ENCODE measurements around the gene COMP. TPM values are rescaled to one million over a fixed set of nuclear protein-coding genes. Genes with fewer than 3 reads are reported as not detected.

COMP gene
- total RNA-seq, 3 donors from 2014 or later (not counting 1 experiment from before 2014, with no cell fraction given) = not detected

DNA sequence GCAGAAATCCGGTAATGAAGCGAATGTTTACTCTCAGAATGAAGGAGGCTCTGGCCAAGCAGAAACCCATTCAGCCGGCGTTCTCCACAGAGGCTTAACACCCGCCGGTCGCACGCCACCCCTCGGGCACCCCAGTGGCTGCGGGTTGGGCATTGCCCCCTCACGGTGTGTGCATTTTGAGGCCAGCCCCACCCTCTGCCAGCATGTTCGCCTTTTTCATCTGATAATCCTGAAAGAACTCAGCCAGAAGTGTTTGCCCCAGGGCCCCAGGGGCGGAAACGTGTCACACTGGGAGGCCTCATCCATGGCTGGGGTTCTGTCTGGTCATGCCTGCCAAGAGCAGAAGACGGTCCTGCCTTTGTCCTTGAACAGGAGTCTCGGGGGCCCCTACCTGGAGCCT lies 34.2 kb downstream of the COMP start:
- H3K4me1 ChIP-seq (ENCODE audit: control insufficient read depth, insufficient read depth, low read length) = no peaks in the 10 kb centered on the region
- no peak for TF ChIP-seq CTCF (IDR thresholded peaks at IDR 0.05)
- DNase-seq (no peak), ATAC-seq (no peak)
- no peaks in the 10 kb centered on the region for H3K36me3 Mint-ChIP-seq
- WGBS (ENCODE audit: insufficient coverage) = 95% methylated on average over 16 of the region's 16 CpGs
- no peaks in the 10 kb centered on the region for H3K27me3 ChIP-seq (ENCODE audit: control insufficient read depth, insufficient read depth, low read length)
- H3K9me3 ChIP-seq (ENCODE audit: control insufficient read depth, insufficient read depth, low read length) = no peaks in the 10 kb centered on the region
- H3K27ac ChIP-seq (ENCODE audit: low read length) = no peak overlapping the region
- H3K27me3 Mint-ChIP-seq (ENCODE audit: low read depth in 2 of 2) = no peaks in the 10 kb centered on the region
- H3K27ac Mint-ChIP-seq = no peak overlapping the region
- no peaks in the 10 kb centered on the region for H3K9me3 Mint-ChIP-seq
- H3K4me1 Mint-ChIP-seq = no peaks in the 10 kb centered on the region
- no peak overlapping the region for H3K4me3 ChIP-seq (ENCODE audit: low read length)
- H3K36me3 ChIP-seq (ENCODE audit: control insufficient read depth, insufficient read depth, low read length) = peaks cover 8% of the 10 kb centered on the region
- H3K4me3 Mint-ChIP-seq = no peak overlapping the region
- intact Hi-C loops (cut with micrococcal nuclease) = no loop called here

GRCh38 chr19:18754501-18754900 lies 36.6 kb downstream of the COMP start:
- H3K27ac ChIP-seq (ENCODE audit: low read length) = no peak overlapping the region
- Mint-ChIP-seq H3K27me3 (ENCODE audit: low read depth in 2 of 2) (no peaks in the 10 kb centered on the region), H3K4me3 (no peak overlapping the region), H3K4me1 (no peaks in the 10 kb centered on the region), H3K36me3 (no peaks in the 10 kb centered on the region), H3K9me3 (no peaks in the 10 kb centered on the region), H3K27ac (no peak overlapping the region)
- H3K27me3 ChIP-seq (ENCODE audit: control insufficient read depth, insufficient read depth, low read length) = no peaks in the 10 kb centered on the region
- WGBS (ENCODE audit: insufficient coverage) = 93% methylated on average over 1 of the region's 4 CpGs
- H3K4me1 ChIP-seq (ENCODE audit: control insufficient read depth, insufficient read depth, low read length) = no peaks in the 10 kb centered on the region
- no peak for ATAC-seq
- H3K9me3 ChIP-seq (ENCODE audit: control insufficient read depth, insufficient read depth, low read length) = no peaks in the 10 kb centered on the region
- TF ChIP-seq CTCF (IDR thresholded peaks at IDR 0.05) = no peak
- peaks cover 12% of the 10 kb centered on the region for H3K36me3 ChIP-seq (ENCODE audit: control insufficient read depth, insufficient read depth, low read length)
- intact Hi-C loops (cut with micrococcal nuclease) = no loop called here
- no peak overlapping the region for H3K4me3 ChIP-seq (ENCODE audit: low read length)
- no peak for DNase-seq

- DNase-seq = no peak
- no peak for TF ChIP-seq CTCF (IDR thresholded peaks at IDR 0.05)
- intact Hi-C loops (cut with micrococcal nuclease) = no loop called here
- no peak overlapping the region for H3K27ac Mint-ChIP-seq
- H3K4me1 ChIP-seq (ENCODE audit: control insufficient read depth, insufficient read depth, low read length) = no peaks in the 10 kb centered on the region
- H3K36me3 Mint-ChIP-seq = no peaks in the 10 kb centered on the region
- no peaks in the 10 kb centered on the region for H3K9me3 Mint-ChIP-seq
- no peaks in the 10 kb centered on the region for H3K27me3 Mint-ChIP-seq (ENCODE audit: low read depth in 2 of 2)
- peaks cover 12% of the 10 kb centered on the region for H3K36me3 ChIP-seq (ENCODE audit: control insufficient read depth, insufficient read depth, low read length)
- H3K27ac ChIP-seq (ENCODE audit: low read length) = no peak overlapping the region
- H3K27me3 ChIP-seq (ENCODE audit: control insufficient read depth, insufficient read depth, low read length) = no peaks in the 10 kb centered on the region
- no peaks in the 10 kb centered on the region for H3K4me1 Mint-ChIP-seq
- ATAC-seq = no peak
- H3K4me3 Mint-ChIP-seq = no peak overlapping the region
- WGBS (ENCODE audit: insufficient coverage) = 91% methylated on average over 10 of the region's 10 CpGs
- H3K9me3 ChIP-seq (ENCODE audit: control insufficient read depth, insufficient read depth, low read length) = no peaks in the 10 kb centered on the region
- no peak overlapping the region for H3K4me3 ChIP-seq (ENCODE audit: low read length)
These were observed 39.5 kb downstream of the COMP start for GRCh38 chr19:18751571-18751970.

GRCh38 chr19:18750295-18750970 lies 40.7 kb downstream of the COMP start:
- TF ChIP-seq CTCF (IDR thresholded peaks at IDR 0.05) = no peak
- ATAC-seq (no peak), DNase-seq (no peak)
- Mint-ChIP-seq H3K4me1 (no peaks in the 10 kb centered on the region), H3K9me3 (no peaks in the 10 kb centered on the region), H3K27ac (no peak overlapping the region), H3K27me3 (ENCODE audit: low read depth in 2 of 2) (no peaks in the 10 kb centered on the region), H3K4me3 (no peak overlapping the region), H3K36me3 (no peaks in the 10 kb centered on the region)
- 96% methylated on average over 19 of the region's 19 CpGs for WGBS (ENCODE audit: insufficient coverage)
- H3K27ac ChIP-seq (ENCODE audit: low read length) = no peak overlapping the region
- H3K4me1 ChIP-seq (ENCODE audit: control insufficient read depth, insufficient read depth, low read length) = no peaks in the 10 kb centered on the region
- H3K36me3 ChIP-seq (ENCODE audit: control insufficient read depth, insufficient read depth, low read length) = peaks cover 12% of the 10 kb centered on the region
- no peaks in the 10 kb centered on the region for H3K9me3 ChIP-seq (ENCODE audit: control insufficient read depth, insufficient read depth, low read length)
- no peak overlapping the region for H3K4me3 ChIP-seq (ENCODE audit: low read length)
- no peaks in the 10 kb centered on the region for H3K27me3 ChIP-seq (ENCODE audit: control insufficient read depth, insufficient read depth, low read length)
- intact Hi-C loops (cut with micrococcal nuclease) = no loop called here

Data from natural killer cell (primary cell).